ENCODE results near the gene PGF. TPM values are rescaled to one million over a fixed set of nuclear protein-coding genes. Genes with fewer than 3 reads are reported as not detected.

PGF gene
- total and polyA plus RNA-seq, 2 of the 13 experiments (the other 11 are each of a cell fraction or from before 2014, with no cell fraction given) = 10.7 to 27.5 TPM

- TF ChIP-seq ZBTB25 (CRISPR knock-in tag; IDR thresholded peaks at IDR 0.05) (no peak; the same call in 1 of the 2 replicates), YEATS2 (CRISPR knock-in tag; IDR thresholded peaks at IDR 0.05; ENCODE audit: borderline replicate concordance) (peak; percentile 83), ZNF839 (CRISPR knock-in tag; IDR thresholded peaks at IDR 0.05; ENCODE audit: borderline replicate concordance) (no peak), PAF1 (CRISPR knock-in tag; IDR thresholded peaks at IDR 0.05) (no peak; the same call in 1 of the 2 replicates), ZNF792 (CRISPR knock-in tag; IDR thresholded peaks at IDR 0.05) (peak; percentile 68; the same call in 1 of the 2 replicates), IRF1 (CRISPR knock-in tag; IDR thresholded peaks at IDR 0.05; ENCODE audit: low read depth) (no peak), ZNF256 (CRISPR knock-in tag; conservative IDR thresholded peaks at IDR 0.05) (no peak), TSC22D2 (CRISPR knock-in tag; IDR thresholded peaks at IDR 0.05; ENCODE audit: borderline replicate concordance) (no peak), ZNF737 (CRISPR knock-in tag; IDR thresholded peaks at IDR 0.05; ENCODE audit: borderline replicate concordance) (no peak), UBTF (CRISPR knock-in tag; IDR thresholded peaks at IDR 0.05) (0 out of 2 replicates have a peak, but pooled peaks have one; percentile 18), ZBTB38 (CRISPR knock-in tag; IDR thresholded peaks at IDR 0.05) (peak; percentile 85; the same call in 1 of the 2 replicates), ZGPAT (CRISPR knock-in tag; IDR thresholded peaks at IDR 0.05) (peak; percentile 88), FOXP4 (CRISPR knock-in tag; IDR thresholded peaks at IDR 0.05) (peak; percentile 92), ZNF34 (CRISPR knock-in tag; IDR thresholded peaks at IDR 0.05; ENCODE audit: borderline replicate concordance) (no peak), ETV5 (CRISPR knock-in tag; IDR thresholded peaks at IDR 0.05; ENCODE audit: borderline replicate concordance) (peak; percentile 69; the same call in 1 of the 2 replicates), CREM (IDR thresholded peaks at IDR 0.05) (peak; percentile 70; the same call in 1 of the 2 replicates), CREM (CRISPR knock-in tag; IDR thresholded peaks at IDR 0.05) (no peak), HMG20A (CRISPR knock-in tag; IDR thresholded peaks at IDR 0.05; ENCODE audit: borderline replicate concordance) (peak; percentile 54; the same call in 1 of the 2 replicates), TOE1 (CRISPR knock-in tag; IDR thresholded peaks at IDR 0.05) (no peak), NFKB2 (CRISPR knock-in tag; IDR thresholded peaks at IDR 0.05; ENCODE audit: borderline replicate concordance) (peak; percentile 68; the same call in 1 of the 2 replicates), ZNF331 (CRISPR knock-in tag; IDR thresholded peaks at IDR 0.05) (peak; percentile 86; the same call in 1 of the 2 replicates), PPARG (CRISPR knock-in tag; conservative IDR thresholded peaks at IDR 0.05) (0 out of 2 replicates have a peak, but pooled peaks have one; percentile 47), FOXA1 (IDR thresholded peaks at IDR 0.05) (no peak), FOXA1 (CRISPR knock-in tag; IDR thresholded peaks at IDR 0.05) (peak; percentile 68; the same call in 1 of the 2 replicates)
Measured at GRCh38 chr14:74898694-74899093, 56.7 kb downstream of the PGF start (continued).
